AG10803 (cell line): ENCODE measurements around the gene CLSTN2.

ENCODE experiments used
- DNase-seq: peaks from one replicate; pipeline ENCODE4 v3.0.0; 2010; ENCODE audit warnings: low read depth
- H3K4me3 ChIP-seq: 2 replicates; pipeline ENCODE4 v1.5.1; 2011; ENCODE audit warnings: mild to moderate bottlenecking, low read length, control low read depth
- TF ChIP-seq, protein P1 (sequence below): conservative IDR thresholded peaks from 2 replicates; pipeline ENCODE4 v1.5.1; 2011; ENCODE audit warnings: mild to moderate bottlenecking, low read length, control low read depth, inconsistent platforms

CLSTN2 gene

DNA sequence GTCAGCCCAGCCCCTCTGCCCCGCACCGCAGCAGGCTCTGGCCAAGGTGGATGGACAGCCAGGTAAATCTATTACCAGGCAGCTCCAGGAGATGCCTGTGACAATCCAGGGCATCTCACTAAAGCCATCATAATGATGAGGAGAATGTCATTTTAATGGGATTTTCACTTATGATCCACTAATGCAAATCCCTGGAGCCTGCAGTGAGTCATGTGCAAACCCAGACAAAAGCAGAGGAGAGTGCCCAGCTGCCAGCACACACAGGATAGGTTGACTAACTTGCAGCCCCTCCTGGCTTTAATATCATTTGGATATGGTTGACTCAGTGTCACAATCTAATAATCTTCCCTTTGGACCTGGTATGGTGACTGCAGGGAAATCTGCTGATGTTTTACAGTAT, 536.0 kb downstream of the CLSTN2 start:
- DNase-seq, result no peak
- H3K4me3 ChIP-seq, result no peak overlapping the region
- TF ChIP-seq, protein P1, sequence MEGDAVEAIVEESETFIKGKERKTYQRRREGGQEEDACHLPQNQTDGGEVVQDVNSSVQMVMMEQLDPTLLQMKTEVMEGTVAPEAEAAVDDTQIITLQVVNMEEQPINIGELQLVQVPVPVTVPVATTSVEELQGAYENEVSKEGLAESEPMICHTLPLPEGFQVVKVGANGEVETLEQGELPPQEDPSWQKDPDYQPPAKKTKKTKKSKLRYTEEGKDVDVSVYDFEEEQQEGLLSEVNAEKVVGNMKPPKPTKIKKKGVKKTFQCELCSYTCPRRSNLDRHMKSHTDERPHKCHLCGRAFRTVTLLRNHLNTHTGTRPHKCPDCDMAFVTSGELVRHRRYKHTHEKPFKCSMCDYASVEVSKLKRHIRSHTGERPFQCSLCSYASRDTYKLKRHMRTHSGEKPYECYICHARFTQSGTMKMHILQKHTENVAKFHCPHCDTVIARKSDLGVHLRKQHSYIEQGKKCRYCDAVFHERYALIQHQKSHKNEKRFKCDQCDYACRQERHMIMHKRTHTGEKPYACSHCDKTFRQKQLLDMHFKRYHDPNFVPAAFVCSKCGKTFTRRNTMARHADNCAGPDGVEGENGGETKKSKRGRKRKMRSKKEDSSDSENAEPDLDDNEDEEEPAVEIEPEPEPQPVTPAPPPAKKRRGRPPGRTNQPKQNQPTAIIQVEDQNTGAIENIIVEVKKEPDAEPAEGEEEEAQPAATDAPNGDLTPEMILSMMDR, result no peak

DNA sequence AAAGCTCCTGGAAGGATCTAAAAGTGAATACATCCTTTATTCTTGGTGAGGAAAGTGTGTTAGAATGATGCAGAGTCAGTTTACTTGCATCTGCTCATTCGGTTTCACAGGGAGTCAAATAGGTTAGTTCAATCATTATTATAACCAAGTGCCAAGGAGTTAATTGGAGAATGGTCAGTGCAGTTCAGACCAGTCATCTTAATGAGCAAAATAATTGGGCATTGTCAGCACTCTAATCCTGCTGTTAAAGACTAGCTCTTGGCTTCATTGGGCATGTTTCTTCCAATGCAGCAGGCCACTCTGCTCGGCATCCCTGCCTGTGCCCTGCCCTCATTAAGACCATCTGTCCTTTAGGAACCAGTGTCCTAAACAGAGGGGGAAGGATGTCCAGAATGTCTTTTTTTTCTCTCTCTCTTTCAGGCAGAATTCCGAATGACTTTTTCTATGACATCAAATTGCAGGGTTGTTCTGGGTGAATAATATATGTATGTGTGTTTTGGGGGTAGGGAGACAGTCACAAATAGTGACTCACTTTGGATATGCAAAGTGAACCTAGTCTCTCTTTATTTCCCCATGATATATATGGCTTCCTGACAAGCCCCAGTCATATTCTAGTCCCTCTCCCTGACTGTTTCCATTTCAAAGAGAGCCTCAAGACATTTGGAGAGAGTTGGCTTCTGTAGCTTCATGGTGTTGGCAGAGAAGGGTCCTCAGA, 537.5 kb downstream of the CLSTN2 start:
- TF ChIP-seq, protein P1, result no peak
- DNase-seq, result no peak
- no peak overlapping the region for H3K4me3 ChIP-seq

- TF ChIP-seq, protein P1, result no peak
- DNase-seq, result no peak
- H3K4me3 ChIP-seq, result no peak overlapping the region
Measured at GRCh38 chr3:140487566-140487965, 552.6 kb downstream of the CLSTN2 start.

DNA sequence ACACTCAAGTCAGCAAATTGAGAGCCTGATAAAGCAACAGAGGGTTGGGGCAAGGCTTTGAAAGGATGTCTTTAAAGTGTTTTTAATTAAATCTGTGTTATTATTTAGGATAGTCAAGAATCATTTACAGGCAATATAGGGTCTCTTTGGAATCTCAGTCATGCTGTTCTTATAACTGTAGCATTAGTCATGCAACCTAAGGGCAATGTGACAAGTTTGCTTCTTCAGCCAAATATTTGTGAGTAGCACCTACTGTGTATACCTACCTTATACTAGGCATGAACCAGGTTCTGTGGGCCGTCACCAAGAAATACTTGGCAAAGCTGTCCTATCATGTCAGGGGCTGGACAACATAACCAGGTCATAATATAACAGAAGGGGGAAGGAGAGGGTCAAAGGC, 558.3 kb downstream of the CLSTN2 start:
- TF ChIP-seq, protein P1, result no peak
- no peak for DNase-seq
- no peak overlapping the region for H3K4me3 ChIP-seq

GRCh38 chr3:140494970-140495369, 560.0 kb downstream of the CLSTN2 start:
- H3K4me3 ChIP-seq, result no peak overlapping the region
- no peak for DNase-seq
- TF ChIP-seq, protein P1, result no peak

DNA sequence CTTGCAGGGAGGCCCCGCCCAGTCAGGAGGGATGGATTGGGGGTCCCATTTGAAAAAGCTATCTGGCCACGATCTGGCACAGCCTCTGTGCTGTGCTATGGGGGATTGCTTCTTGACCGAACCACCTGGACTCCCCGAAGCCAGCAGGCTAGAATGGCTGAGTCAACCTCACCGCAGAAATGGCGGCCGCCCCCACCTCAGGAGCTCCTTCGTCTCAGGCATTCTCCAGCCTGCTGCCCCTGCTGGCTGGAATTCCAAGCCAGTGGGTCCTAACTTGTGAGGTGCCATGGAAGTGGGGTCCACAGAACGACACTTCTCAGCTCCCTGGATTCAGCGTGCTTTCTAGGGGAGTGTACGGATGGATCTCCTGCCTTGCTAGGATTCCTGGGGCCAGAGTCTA, 562.3 kb downstream of the CLSTN2 start:
- no peak for DNase-seq
- no peak overlapping the region for H3K4me3 ChIP-seq
- TF ChIP-seq, protein P1, result no peak

GRCh38 chr3:140499114-140499757, 564.3 kb downstream of the CLSTN2 start:
- TF ChIP-seq, protein P1, result peak; percentile 37
- peak; percentile 5 for DNase-seq
- H3K4me3 ChIP-seq, result no peak overlapping the region
